Natural killer cell (primary cell): ENCODE measurements around the gene NDUFAF5. TPM values are rescaled to one million over a fixed set of nuclear protein-coding genes. Genes with fewer than 3 reads are reported as not detected.

Experiments used
- ATAC-seq, 3 donors: fragments of 150-1000 bp in 2 of 3; fragments of 200-7000 bp in 1 of 3; cut with Tn5 transposase; 1 replicate in 1 of 3; 2 replicates in 2 of 3; pipeline ENCODE4 v1.10.0; 2021; ENCODE audit warnings: mild to moderate bottlenecking in 2 of 3, moderate library complexity in 2 of 3
- DNase-seq, 2 donors: peaks; one replicate each; pipeline versions ENCODE4 v3.0.0 to v3.0.0-alpha.2; 2013 to 2021; ENCODE audit warnings: mixed read lengths in 1 of 2
- H3K27ac ChIP-seq: one replicate; pipeline ENCODE4 v1.5.1; 2013; ENCODE audit warnings: mild to moderate bottlenecking, low read length
- H3K27me3 ChIP-seq: one replicate; pipeline ENCODE4 v1.6.1; 2013; ENCODE audit warnings: low read length; ENCODE audit not compliant: control insufficient read depth, insufficient read depth
- H3K36me3 ChIP-seq: one replicate; pipeline ENCODE4 v1.6.1; 2013; ENCODE audit warnings: low read length; ENCODE audit not compliant: control insufficient read depth, insufficient read depth
- H3K4me1 ChIP-seq: one replicate; pipeline ENCODE4 v1.6.1; 2013; ENCODE audit warnings: low read length; ENCODE audit not compliant: control insufficient read depth, insufficient read depth
- H3K4me3 ChIP-seq: one replicate; pipeline ENCODE4 v1.5.1; 2013; ENCODE audit warnings: low read length
- H3K9me3 ChIP-seq: one replicate; pipeline ENCODE4 v1.6.1; 2013; ENCODE audit warnings: low read length; ENCODE audit not compliant: control insufficient read depth, insufficient read depth
- H3K27ac Mint-ChIP-seq, 2 donors: one replicate each; pipeline ENCODE4 v1.8.0; 2022; ENCODE audit warnings: mild to moderate bottlenecking in 2 of 2, mixed read lengths in 2 of 2, moderate library complexity in 1 of 2
- H3K27me3 Mint-ChIP-seq, 2 donors: one replicate each; pipeline ENCODE4 v1.8.0; 2022; ENCODE audit warnings: low read depth in 2 of 2, mixed read lengths in 2 of 2
- H3K36me3 Mint-ChIP-seq: one replicate; pipeline ENCODE4 v1.8.0; 2022; ENCODE audit warnings: mixed read lengths
- H3K4me1 Mint-ChIP-seq, 2 donors: one replicate each; pipeline ENCODE4 v1.8.0; 2022; ENCODE audit warnings: mixed read lengths in 2 of 2
- H3K4me3 Mint-ChIP-seq: one replicate; pipeline ENCODE4 v1.8.0; 2022; ENCODE audit warnings: mild to moderate bottlenecking, moderate library complexity, mixed read lengths
- H3K9me3 Mint-ChIP-seq, 2 donors: one replicate each; pipeline ENCODE4 v1.8.0; 2022; ENCODE audit warnings: mixed read lengths in 2 of 2
- WGBS: methylation state at CpG from one replicate; pipeline ENCODE4 v1.1.7; 2013; ENCODE audit warnings: missing lambda C conversion rate; ENCODE audit not compliant: insufficient coverage; 5-methylcytosine and 5-hydroxymethylcytosine counted together
- intact Hi-C: fragments of 100-400 bp; cut with micrococcal nuclease; formaldehyde crosslinking; loops from one replicate; pipeline ENCODE4 v1.14.2; 2022
- total RNA-seq, 4 donors: library from RNA; stranded (reverse); fragments of 120-200 nt in 1 of 4; gene quantifications; one replicate each; pipeline versions ENCODE4 v1.2.3 to v1.2.4, GENCODE V29; 2013 to 2022
- TF ChIP-seq, protein P1 (sequence below): fragments of 200-600 bp; IDR thresholded peaks from one replicate; pipeline ENCODE4 v1.8.0; 2022; ENCODE audit warnings: antibody characterized with exemption

Gene NDUFAF5
- total RNA-seq, 3 donors from 2014 or later (not counting 1 experiment from before 2014, with no cell fraction given), result 63.4 to 75.9 (median 63.7) TPM

GRCh38 chr20:13783528-13783927, 1.3 kb upstream of the NDUFAF5 start:
- no peaks in the 10 kb centered on the region for H3K9me3 Mint-ChIP-seq
- no peaks in the 10 kb centered on the region for H3K27me3 ChIP-seq
- peak overlapping the region; percentile 97 for H3K4me3 Mint-ChIP-seq
- 97% methylated on average over 13 of the region's 13 CpGs for WGBS
- peaks cover 12% of the 10 kb centered on the region for H3K36me3 ChIP-seq
- H3K4me1 Mint-ChIP-seq, result peaks cover 37 to 50% of the 10 kb centered on the region in 2 donors
- no peak overlapping the region for H3K4me3 ChIP-seq
- DNase-seq, result no peak
- no peak overlapping the region for H3K27ac ChIP-seq
- H3K27me3 Mint-ChIP-seq, result no peaks in the 10 kb centered on the region
- intact Hi-C loops, result loop anchor here (5.0 to 10.0 kb wide), 2 partner anchors 146 to 859 kb away; partner anchors contain the start of gene TASP1
- no peaks in the 10 kb centered on the region for H3K9me3 ChIP-seq
- peaks cover 17% of the 10 kb centered on the region for H3K4me1 ChIP-seq
- no peak for ATAC-seq
- H3K27ac Mint-ChIP-seq, result peak overlapping the region in 1 of 2 donors; percentile 99
- no peaks in the 10 kb centered on the region for H3K36me3 Mint-ChIP-seq
- TF ChIP-seq, protein P1, sequence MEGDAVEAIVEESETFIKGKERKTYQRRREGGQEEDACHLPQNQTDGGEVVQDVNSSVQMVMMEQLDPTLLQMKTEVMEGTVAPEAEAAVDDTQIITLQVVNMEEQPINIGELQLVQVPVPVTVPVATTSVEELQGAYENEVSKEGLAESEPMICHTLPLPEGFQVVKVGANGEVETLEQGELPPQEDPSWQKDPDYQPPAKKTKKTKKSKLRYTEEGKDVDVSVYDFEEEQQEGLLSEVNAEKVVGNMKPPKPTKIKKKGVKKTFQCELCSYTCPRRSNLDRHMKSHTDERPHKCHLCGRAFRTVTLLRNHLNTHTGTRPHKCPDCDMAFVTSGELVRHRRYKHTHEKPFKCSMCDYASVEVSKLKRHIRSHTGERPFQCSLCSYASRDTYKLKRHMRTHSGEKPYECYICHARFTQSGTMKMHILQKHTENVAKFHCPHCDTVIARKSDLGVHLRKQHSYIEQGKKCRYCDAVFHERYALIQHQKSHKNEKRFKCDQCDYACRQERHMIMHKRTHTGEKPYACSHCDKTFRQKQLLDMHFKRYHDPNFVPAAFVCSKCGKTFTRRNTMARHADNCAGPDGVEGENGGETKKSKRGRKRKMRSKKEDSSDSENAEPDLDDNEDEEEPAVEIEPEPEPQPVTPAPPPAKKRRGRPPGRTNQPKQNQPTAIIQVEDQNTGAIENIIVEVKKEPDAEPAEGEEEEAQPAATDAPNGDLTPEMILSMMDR, result no peak

DNA sequence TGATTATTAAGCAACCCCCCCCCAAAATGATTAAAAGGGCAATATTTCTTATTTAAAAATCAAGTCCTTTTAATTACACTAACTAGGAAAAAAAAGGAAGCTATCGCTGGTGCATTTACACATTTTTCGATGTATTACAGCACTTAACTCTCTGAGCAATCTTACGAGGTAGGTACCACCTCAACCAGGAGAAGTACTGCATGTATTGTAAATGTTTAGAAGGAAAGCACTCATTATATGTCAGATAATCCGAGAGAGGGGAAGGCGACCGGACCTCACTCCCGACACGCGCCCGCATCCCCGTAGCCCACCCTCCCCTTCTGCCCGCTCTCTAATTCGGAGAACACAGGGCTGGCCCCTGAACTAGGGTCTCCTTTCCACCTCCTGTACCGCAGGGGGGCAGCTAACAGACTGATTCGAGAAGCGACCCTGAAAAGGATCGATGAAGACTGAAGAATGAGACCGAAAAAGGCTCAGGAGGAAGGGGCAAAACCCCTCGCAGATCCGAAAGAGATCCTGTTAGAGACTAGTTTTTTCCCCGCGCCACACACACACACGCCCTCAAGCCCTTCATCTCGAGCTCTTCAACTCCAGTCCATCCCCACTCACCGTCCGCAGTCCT, 446 bp upstream of the NDUFAF5 start:
- TF ChIP-seq, protein P1, result no peak

GRCh38 chr20:13786143-13786828, 1.5 kb downstream of the NDUFAF5 start:
- H3K27ac ChIP-seq, result no peak overlapping the region
- no peaks in the 10 kb centered on the region for H3K27me3 Mint-ChIP-seq
- no peaks in the 10 kb centered on the region for H3K9me3 Mint-ChIP-seq
- intact Hi-C loops, result loop anchor here (10.0 kb wide), 1 partner anchor 861 kb away; no protein-coding TSS in a partner anchor
- no peaks in the 10 kb centered on the region for H3K27me3 ChIP-seq
- H3K4me1 ChIP-seq, result peaks cover 17% of the 10 kb centered on the region
- DNase-seq (no peak), ATAC-seq (no peak)
- H3K4me3 ChIP-seq, result no peak overlapping the region
- peak overlapping the region; percentile 97 for H3K4me3 Mint-ChIP-seq
- H3K36me3 Mint-ChIP-seq, result peaks cover 8% of the 10 kb centered on the region
- H3K4me1 Mint-ChIP-seq, result peaks cover 37 to 49% of the 10 kb centered on the region in 2 donors
- WGBS, result 93% methylated on average over 7 of the region's 8 CpGs
- no peaks in the 10 kb centered on the region for H3K9me3 ChIP-seq
- H3K36me3 ChIP-seq, result peaks cover 16% of the 10 kb centered on the region
- TF ChIP-seq, protein P1, result no peak
- H3K27ac Mint-ChIP-seq, result peak overlapping the region; percentile 98 to 99

More for the DNA sequence above, 446 bp upstream of the NDUFAF5 start:
- under 1% methylated on average over 23 of the region's 26 CpGs for WGBS
- peak; percentile 2 to 11 (median 9) for ATAC-seq
- Histone ChIP-seq H3K27ac (peak overlapping the region; percentile 89), H3K4me3 (peak overlapping the region; percentile 87), H3K27me3 (no peaks in the 10 kb centered on the region), H3K9me3 (no peaks in the 10 kb centered on the region), H3K36me3 (peaks cover 12% of the 10 kb centered on the region), H3K4me1 (peaks cover 17% of the 10 kb centered on the region)
- no peak for DNase-seq
- peak overlapping the region; percentile 98 to 99 for H3K27ac Mint-ChIP-seq
- H3K9me3 Mint-ChIP-seq, result no peaks in the 10 kb centered on the region
- H3K4me3 Mint-ChIP-seq, result peak overlapping the region; percentile 97
- no peaks in the 10 kb centered on the region for H3K27me3 Mint-ChIP-seq
- intact Hi-C loops, result loop anchor here (5.0 to 10.0 kb wide), 2 partner anchors 147 to 860 kb away; partner anchors contain the start of gene TASP1
- peaks cover 37 to 50% of the 10 kb centered on the region in 2 donors for H3K4me1 Mint-ChIP-seq
- no peaks in the 10 kb centered on the region for H3K36me3 Mint-ChIP-seq
